SK-N-SH (cell line): ENCODE results near the gene ZNF829. TPM values are rescaled to one million over a fixed set of nuclear protein-coding genes. Genes with fewer than 3 reads are reported as not detected.

Experiments
- CTCF ChIA-PET: fragments of 300-600, 350-600 bp; formaldehyde crosslinking; extraction: SDS; loops from one replicate; lab custom pipeline; 2021; lab: Yijun Ruan, JAX
- POLR2A ChIA-PET: fragments of 350-600 bp; sonication (Branson Sonifier 250); formaldehyde crosslinking; extraction: SDS; loops from one replicate; lab custom pipeline; 2020; ENCODE audit warnings: antibody characterized with exemption, inconsistent platforms; lab: Yijun Ruan, JAX
- DNase-seq: peaks from one replicate; pipeline ENCODE4 v3.0.0; 2012
- H2AFZ ChIP-seq: fragments of 200-600 bp; sonication (generic); 2 replicates; pipeline ENCODE4 v1.8.1; 2016; ENCODE audit warnings: antibody characterized with exemption, mild to moderate bottlenecking, low read depth
- H3F3A ChIP-seq: fragments of 200-600 bp; sonication (generic); replicated peaks from 2 replicates; pipeline ENCODE3; 2016; ENCODE audit warnings: antibody characterized with exemption, mild to moderate bottlenecking; ENCODE audit not compliant: insufficient read depth
- H3K27ac ChIP-seq, 2 experiments: fragments of 200-500 bp in 1 of 2; fragments of 200-600 bp in 1 of 2; sonication (Bioruptor generic) in 1 of 2; sonication (generic), shearing (Covaris generic) in 1 of 2; 2 replicates each; pipeline versions ENCODE4 v1.5.1 to v1.6.1; 2014 to 2016; ENCODE audit warnings: low read depth in 2 of 2, inconsistent platforms in 1 of 2, low read length in 1 of 2, mild to moderate bottlenecking in 1 of 2, mixed read lengths in 1 of 2
- H3K27me3 ChIP-seq: fragments of 200-600 bp; sonication (generic), shearing (Covaris generic); 2 replicates; pipeline ENCODE4 v1.6.1; 2016; ENCODE audit warnings: mixed run types; ENCODE audit not compliant: insufficient read depth
- H3K36me3 ChIP-seq, 2 experiments: fragments of 200-500 bp in 1 of 2; fragments of 200-600 bp in 1 of 2; sonication (Bioruptor generic) in 1 of 2; sonication (generic) in 1 of 2; replicated peaks in 1 of 2; 2 replicates each; pipeline versions ENCODE3 to v1.5.1; 2014 to 2016; ENCODE audit warnings: low read length in 1 of 2, mild to moderate bottlenecking in 1 of 2; ENCODE audit not compliant: insufficient read depth in 2 of 2, control insufficient read depth in 1 of 2
- H3K4me1 ChIP-seq, 2 experiments: fragments of 200-500 bp in 1 of 2; fragments of 200-600 bp in 1 of 2; sonication (Bioruptor generic) in 1 of 2; sonication (generic), shearing (Covaris generic) in 1 of 2; 2 replicates each; pipeline versions ENCODE4 v1.5.1 to v1.6.1; 2014 to 2016; ENCODE audit warnings: low read depth in 1 of 2, low read length in 1 of 2, mixed run types in 1 of 2; ENCODE audit not compliant: insufficient read depth in 2 of 2, control insufficient read depth in 1 of 2
- H3K4me2 ChIP-seq: fragments of 200-600 bp; sonication (generic), shearing (Covaris generic); 2 replicates; pipeline ENCODE4 v1.6.1; 2017; ENCODE audit warnings: mixed run types
- H3K4me3 ChIP-seq, 2 experiments: fragments of 200-500 bp in 1 of 2; fragments of 200-600 bp in 1 of 2; sonication (Bioruptor generic) in 1 of 2; sonication (generic), shearing (Covaris generic) in 1 of 2; 2 replicates each; pipeline versions ENCODE4 v1.5.1 to v1.8.1; 2014 to 2016; ENCODE audit warnings: low read depth in 2 of 2, inconsistent platforms in 1 of 2, low read length in 1 of 2, mild to moderate bottlenecking in 1 of 2, mixed read lengths in 1 of 2, moderate library complexity in 1 of 2
- H3K79me2 ChIP-seq: fragments of 200-600 bp; sonication (generic); 2 replicates; pipeline ENCODE4 v1.8.1; 2017; ENCODE audit warnings: mild to moderate bottlenecking; ENCODE audit not compliant: insufficient read depth
- H3K9ac ChIP-seq: fragments of 200-600 bp; sonication (generic); 2 replicates; pipeline ENCODE4 v1.6.1; 2017; ENCODE audit warnings: mixed run types
- H3K9me2 ChIP-seq: fragments of 200-600 bp; sonication (generic); 2 replicates; pipeline ENCODE4 v1.6.1; 2017; ENCODE audit warnings: mixed run types
- H3K9me3 ChIP-seq: fragments of 200-600 bp; sonication (generic); 2 replicates; pipeline ENCODE4 v1.6.1; 2017; ENCODE audit warnings: mixed run types, mild to moderate bottlenecking, moderate library complexity
- H4K20me1 ChIP-seq: fragments of 200-600 bp; sonication (generic); 2 replicates; pipeline ENCODE4 v1.6.1; 2017; ENCODE audit warnings: mild to moderate bottlenecking, mixed run types; ENCODE audit not compliant: insufficient read depth
- EZH2phosphoT487 ChIP-seq: fragments of 200-600 bp; sonication (generic); IDR thresholded peaks from 2 replicates; pipeline ENCODE4 v1.6.1; 2017; ENCODE audit warnings: low read depth, mixed run types, mild to moderate bottlenecking, antibody characterized with exemption, moderate library complexity, borderline replicate concordance
- FOSL2 ChIP-seq: IDR thresholded peaks from 2 replicates; pipeline ENCODE4 v1.4.0; 2012; ENCODE audit warnings: low read depth, mild to moderate bottlenecking, moderate library complexity, borderline replicate concordance
- FOXJ3 ChIP-seq: sonication (generic); formaldehyde crosslinking; IDR thresholded peaks from 2 replicates; pipeline ENCODE4 v1.5.1; 2020; ENCODE audit warnings: mild to moderate bottlenecking, missing genetic modification reagents
- JUND ChIP-seq: IDR thresholded peaks from 2 replicates; pipeline ENCODE4 v1.4.0; 2012
- MXI1 ChIP-seq: IDR thresholded peaks from 2 replicates; pipeline ENCODE4 v1.6.1; 2012; ENCODE audit warnings: mild to moderate bottlenecking, low read depth, low read length, improper control_type of control experiment
- NRF1 ChIP-seq: IDR thresholded peaks from 2 replicates; pipeline ENCODE4 v1.6.1; 2012; ENCODE audit warnings: low read depth, mild to moderate bottlenecking, low read length
- POLR2AphosphoS5 ChIP-seq: IDR thresholded peaks from 2 replicates; pipeline ENCODE4 v1.6.1; 2012; ENCODE audit warnings: low read depth, low read length
- RAD21 ChIP-seq: IDR thresholded peaks from 2 replicates; pipeline ENCODE4 v1.6.1; 2012; ENCODE audit warnings: mild to moderate bottlenecking, low read length
- RCOR1 ChIP-seq: fragments of 150-350 bp; IDR thresholded peaks from 2 replicates; pipeline ENCODE4 v1.6.1; 2017; ENCODE audit warnings: antibody characterized with exemption, low read length
- SIN3A ChIP-seq: IDR thresholded peaks from 2 replicates; pipeline ENCODE4 v1.6.1; 2012; ENCODE audit warnings: low read depth, mild to moderate bottlenecking, low read length, moderate library complexity, borderline replicate concordance
- SMC3 ChIP-seq: IDR thresholded peaks from 2 replicates; pipeline ENCODE4 v1.6.1; 2012; ENCODE audit warnings: low read depth, low read length, improper control_type of control experiment
- TCF12 ChIP-seq: IDR thresholded peaks from 2 replicates; pipeline ENCODE4 v1.4.0; 2012
- YY1 ChIP-seq: IDR thresholded peaks from 2 replicates; pipeline ENCODE4 v1.4.0; 2012; ENCODE audit warnings: low read depth, mild to moderate bottlenecking
- WGBS: methylation state at CpG from one replicate; pipeline ENCODE4 v1.1.6; 2017; ENCODE audit warnings: low lambda C conversion rate; 5-methylcytosine and 5-hydroxymethylcytosine counted together
- polyA plus RNA-seq, 3 experiments: library from polyadenylated mRNA; depleted of rRNA; stranded (reverse); fragments of >200 nt; gene quantifications; 2 replicates each; pipeline ENCODE4 v1.2.3, GENCODE V29; 2012
- TF ChIP-seq, protein P1 (sequence below): IDR thresholded peaks from 2 replicates; pipeline ENCODE4; 2012
- TF ChIP-seq, protein P2 (sequence below): IDR thresholded peaks from 2 replicates; pipeline ENCODE4 v1.4.0; 2012; ENCODE audit warnings: low read depth, borderline replicate concordance

Gene ZNF829
- polyA plus RNA-seq, 1 of the 3 experiments (the other 2 are of a cell fraction), result 0.72 TPM

DNA sequence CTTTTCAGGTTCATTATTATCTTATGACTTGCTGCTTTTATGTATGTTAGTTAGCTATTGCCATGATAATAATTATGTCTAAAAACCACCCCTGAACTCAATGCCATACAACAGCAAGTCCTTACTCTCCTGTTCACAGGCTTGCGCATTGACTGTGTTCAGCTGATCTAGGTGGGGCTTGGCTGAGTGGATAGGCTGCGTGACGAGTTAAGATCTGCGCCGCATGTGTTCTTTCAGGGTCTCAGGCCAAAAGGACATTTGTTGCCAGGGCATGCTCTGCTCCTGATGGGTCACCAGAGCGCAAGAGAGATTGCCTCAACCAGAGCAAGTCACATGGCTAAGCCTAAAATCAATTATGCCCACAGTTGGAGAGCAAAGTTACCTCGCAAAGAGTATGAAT, 900 bp upstream of the ZNF829 start:
- Histone ChIP-seq H3K27me3 (no peaks in the 10 kb centered on the region), H3F3A (peaks cover 11% of the 10 kb centered on the region), H3K27ac (peak overlapping the region; percentile 82 to 97; a peak in 3 of 4 replicates), H3K79me2 (peaks cover 15% of the 10 kb centered on the region; the same call in 1 of the 2 replicates), H3K4me2 (peak overlapping the region; percentile 67), H4K20me1 (no peaks in the 10 kb centered on the region), H3K9me2 (no peaks in the 10 kb centered on the region), H2AFZ (peak overlapping the region; percentile 88), H3K4me3 (peak overlapping the region; percentile 66 to 85), H3K9ac (peak overlapping the region; percentile 69), H3K9me3 (0 out of 2 replicates have a peak, but pooled peaks cover 7% of the 10 kb centered on the region), H3K4me1 (peaks cover 0 to 12% of the 10 kb centered on the region in 2 experiments; a peak in 2 of 4 replicates), H3K36me3 (peaks cover 40 to 64% of the 10 kb centered on the region in 2 experiments)
- TF ChIP-seq NRF1 (peak; percentile 22; the same call in 1 of the 2 replicates), FOXJ3 (CRISPR knock-in tag) (no peak), MXI1 (peak; percentile 76), POLR2AphosphoS5 (no peak)
- CTCF ChIA-PET, result interaction anchor here (2.0 kb wide), 1 partner anchor 12 kb away, joined by 5 read pairs; no protein-coding TSS in a partner anchor
- 38% methylated on average over 7 of the region's 7 CpGs for WGBS
- POLR2A ChIA-PET, result interaction anchor here (0.9 kb wide), 1 partner anchor 78 kb away, joined by 3 read pairs; the partner anchor contains the start of gene ZNF790
- peak; percentile 58 for DNase-seq

DNA sequence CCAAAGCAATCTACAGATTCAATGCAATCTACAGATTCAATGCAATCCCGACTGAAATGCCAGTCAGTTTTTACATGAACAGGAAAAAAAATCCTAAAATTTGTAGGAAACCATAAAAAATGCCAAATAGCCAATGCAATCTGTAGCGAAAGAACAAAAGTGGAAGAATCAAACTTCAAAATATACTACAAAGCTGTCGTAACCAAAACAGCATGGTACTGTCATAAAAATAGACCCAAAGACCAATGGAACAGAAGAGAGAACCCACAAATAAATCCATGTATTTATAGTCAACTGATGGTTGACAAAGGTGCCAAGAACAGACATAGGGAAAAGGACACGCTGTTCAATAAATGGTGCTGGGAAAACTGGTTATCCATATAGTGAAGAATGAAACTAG, 17.7 kb downstream of the ZNF829 start:
- Histone ChIP-seq H3K4me2 (no peak overlapping the region), H2AFZ (no peak overlapping the region), H3K36me3 (peaks cover 31 to 91% of the 10 kb centered on the region in 2 experiments), H3K4me3 (no peak overlapping the region), H3K27me3 (no peaks in the 10 kb centered on the region), H3K4me1 (no peaks in the 10 kb centered on the region), H4K20me1 (no peaks in the 10 kb centered on the region), H3K27ac (no peak overlapping the region), H3K9me3 (peaks cover 64% of the 10 kb centered on the region), H3K79me2 (0 out of 2 replicates have a peak, but pooled peaks cover 5% of the 10 kb centered on the region), H3K9me2 (no peaks in the 10 kb centered on the region), H3K9ac (no peak overlapping the region), H3F3A (no peaks in the 10 kb centered on the region)
- POLR2A ChIA-PET, result no interaction called here
- DNase-seq, result no peak
- WGBS, result 86% methylated on average over 4 of the region's 4 CpGs
- TF ChIP-seq EZH2phosphoT487, result no peak
- TF ChIP-seq YY1, result no peak
- TF ChIP-seq SIN3A, result no peak
- no peak for TF ChIP-seq SMC3
- TF ChIP-seq FOSL2, result no peak
- TF ChIP-seq JUND, result no peak
- TF ChIP-seq RCOR1, result no peak
- TF ChIP-seq, protein P1, sequence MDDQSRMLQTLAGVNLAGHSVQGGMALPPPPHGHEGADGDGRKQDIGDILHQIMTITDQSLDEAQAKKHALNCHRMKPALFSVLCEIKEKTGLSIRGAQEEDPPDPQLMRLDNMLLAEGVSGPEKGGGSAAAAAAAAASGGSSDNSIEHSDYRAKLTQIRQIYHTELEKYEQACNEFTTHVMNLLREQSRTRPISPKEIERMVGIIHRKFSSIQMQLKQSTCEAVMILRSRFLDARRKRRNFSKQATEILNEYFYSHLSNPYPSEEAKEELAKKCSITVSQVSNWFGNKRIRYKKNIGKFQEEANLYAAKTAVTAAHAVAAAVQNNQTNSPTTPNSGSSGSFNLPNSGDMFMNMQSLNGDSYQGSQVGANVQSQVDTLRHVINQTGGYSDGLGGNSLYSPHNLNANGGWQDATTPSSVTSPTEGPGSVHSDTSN, result no peak
- TF ChIP-seq RAD21, result no peak
- no peak for TF ChIP-seq TCF12
- TF ChIP-seq FOXJ3 (CRISPR knock-in tag), result no peak
- no peak for TF ChIP-seq POLR2AphosphoS5
- TF ChIP-seq NRF1, result no peak
- TF ChIP-seq, protein P2, sequence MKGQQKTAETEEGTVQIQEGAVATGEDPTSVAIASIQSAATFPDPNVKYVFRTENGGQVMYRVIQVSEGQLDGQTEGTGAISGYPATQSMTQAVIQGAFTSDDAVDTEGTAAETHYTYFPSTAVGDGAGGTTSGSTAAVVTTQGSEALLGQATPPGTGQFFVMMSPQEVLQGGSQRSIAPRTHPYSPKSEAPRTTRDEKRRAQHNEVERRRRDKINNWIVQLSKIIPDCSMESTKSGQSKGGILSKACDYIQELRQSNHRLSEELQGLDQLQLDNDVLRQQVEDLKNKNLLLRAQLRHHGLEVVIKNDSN, result no peak
- CTCF ChIA-PET, result no interaction called here
